Measurements from ENCODE around the gene ADCY2.

The ADCY2 gene

GRCh38 chr5:7622498-7622897 is 226.6 kb downstream of the ADCY2 start:
- Histone ChIP-seq H3K36me3 (ENCODE audit: control insufficient read depth, insufficient read depth, low read length) (peaks cover 2% of the 10 kb centered on the region), H3K9me3 (ENCODE audit: control insufficient read depth, low read length) (no peaks in the 10 kb centered on the region), H3K4me1 (ENCODE audit: control insufficient read depth, insufficient read depth, low read length, poor library complexity, severe bottlenecking) (no peaks in the 10 kb centered on the region), H3K4me3 (ENCODE audit: extremely low read depth, insufficient read depth, low read length, poor library complexity, severe bottlenecking) (no peak overlapping the region), H3K27ac (ENCODE audit: low read depth, low read length, severe bottlenecking) (no peak overlapping the region)
- 74 to 87% methylated on average over 2 of the region's 2 CpGs for WGBS, 2 experiments (ENCODE audit: insufficient coverage in 2 of 2)

- no peak overlapping the region for H3K4me3 ChIP-seq (ENCODE audit: extremely low read depth, insufficient read depth, low read length, poor library complexity, severe bottlenecking)
- H3K27ac ChIP-seq (ENCODE audit: low read depth, low read length, severe bottlenecking) = no peak overlapping the region
- no peaks in the 10 kb centered on the region for H3K4me1 ChIP-seq (ENCODE audit: control insufficient read depth, insufficient read depth, low read length, poor library complexity, severe bottlenecking)
- H3K9me3 ChIP-seq (ENCODE audit: control insufficient read depth, low read length) = no peaks in the 10 kb centered on the region
- peaks cover 2% of the 10 kb centered on the region for H3K36me3 ChIP-seq (ENCODE audit: control insufficient read depth, insufficient read depth, low read length)
- WGBS, 2 experiments (ENCODE audit: insufficient coverage in 2 of 2) = 87 to 90% methylated on average over 2 of the region's 2 CpGs
Measured at GRCh38 chr5:7625740-7626139, 229.8 kb downstream of the ADCY2 start.

- Histone ChIP-seq H3K4me1 (ENCODE audit: control insufficient read depth, insufficient read depth, low read length, poor library complexity, severe bottlenecking) (no peaks in the 10 kb centered on the region), H3K36me3 (ENCODE audit: control insufficient read depth, insufficient read depth, low read length) (peaks cover 2% of the 10 kb centered on the region), H3K9me3 (ENCODE audit: control insufficient read depth, low read length) (no peaks in the 10 kb centered on the region), H3K27ac (ENCODE audit: low read depth, low read length, severe bottlenecking) (no peak overlapping the region), H3K4me3 (ENCODE audit: extremely low read depth, insufficient read depth, low read length, poor library complexity, severe bottlenecking) (no peak overlapping the region)
Measured at GRCh38 chr5:7628248-7628647, 232.3 kb downstream of the ADCY2 start.

- no peaks in the 10 kb centered on the region for H3K4me1 ChIP-seq (ENCODE audit: control insufficient read depth, insufficient read depth, low read length, poor library complexity, severe bottlenecking)
- no peaks in the 10 kb centered on the region for H3K9me3 ChIP-seq (ENCODE audit: control insufficient read depth, low read length)
- H3K36me3 ChIP-seq (ENCODE audit: control insufficient read depth, insufficient read depth, low read length) = peaks cover 2% of the 10 kb centered on the region
- H3K4me3 ChIP-seq (ENCODE audit: extremely low read depth, insufficient read depth, low read length, poor library complexity, severe bottlenecking) = no peak overlapping the region
- H3K27ac ChIP-seq (ENCODE audit: low read depth, low read length, severe bottlenecking) = no peak overlapping the region
- 83% methylated on average over 4 of the region's 5 CpGs; no CpG with 5 or more reads in 1 of the 2 experiments for WGBS, 2 experiments (ENCODE audit: insufficient coverage in 2 of 2)
Measured at GRCh38 chr5:7628820-7629219, 232.9 kb downstream of the ADCY2 start.

- Histone ChIP-seq H3K4me1 (ENCODE audit: control insufficient read depth, insufficient read depth, low read length, poor library complexity, severe bottlenecking) (no peaks in the 10 kb centered on the region), H3K27ac (ENCODE audit: low read depth, low read length, severe bottlenecking) (no peak overlapping the region), H3K36me3 (ENCODE audit: control insufficient read depth, insufficient read depth, low read length) (peaks cover 2% of the 10 kb centered on the region), H3K9me3 (ENCODE audit: control insufficient read depth, low read length) (no peaks in the 10 kb centered on the region), H3K4me3 (ENCODE audit: extremely low read depth, insufficient read depth, low read length, poor library complexity, severe bottlenecking) (no peak overlapping the region)
- WGBS, 2 experiments (ENCODE audit: insufficient coverage in 2 of 2) = 98 to 100% methylated on average over 4 of the region's 5 CpGs
Measured at GRCh38 chr5:7629561-7629960, 233.6 kb downstream of the ADCY2 start.

- no peaks in the 10 kb centered on the region for H3K9me3 ChIP-seq (ENCODE audit: control insufficient read depth, low read length)
- H3K36me3 ChIP-seq (ENCODE audit: control insufficient read depth, insufficient read depth, low read length) = no peaks in the 10 kb centered on the region
- peaks cover 3% of the 10 kb centered on the region for H3K4me1 ChIP-seq (ENCODE audit: control insufficient read depth, insufficient read depth, low read length, poor library complexity, severe bottlenecking)
- no peak overlapping the region for H3K4me3 ChIP-seq (ENCODE audit: extremely low read depth, insufficient read depth, low read length, poor library complexity, severe bottlenecking)
- no peak overlapping the region for H3K27ac ChIP-seq (ENCODE audit: low read depth, low read length, severe bottlenecking)
- 90 to 91% methylated on average over 3 of the region's 3 CpGs for WGBS, 2 experiments (ENCODE audit: insufficient coverage in 2 of 2)
Measured at GRCh38 chr5:7634837-7635236, 238.9 kb downstream of the ADCY2 start.

GRCh38 chr5:7638456-7638855 is 242.5 kb downstream of the ADCY2 start:
- H3K9me3 ChIP-seq (ENCODE audit: control insufficient read depth, low read length) = no peaks in the 10 kb centered on the region
- no peak overlapping the region for H3K4me3 ChIP-seq (ENCODE audit: extremely low read depth, insufficient read depth, low read length, poor library complexity, severe bottlenecking)
- 91 to 94% methylated on average over 2 to 4 of the region's 4 CpGs for WGBS, 2 experiments (ENCODE audit: insufficient coverage in 2 of 2)
- peaks cover 3% of the 10 kb centered on the region for H3K4me1 ChIP-seq (ENCODE audit: control insufficient read depth, insufficient read depth, low read length, poor library complexity, severe bottlenecking)
- H3K27ac ChIP-seq (ENCODE audit: low read depth, low read length, severe bottlenecking) = peak overlapping the region; percentile 55
- H3K36me3 ChIP-seq (ENCODE audit: control insufficient read depth, insufficient read depth, low read length) = no peaks in the 10 kb centered on the region

GRCh38 chr5:7642029-7642428 is 246.1 kb downstream of the ADCY2 start:
- Histone ChIP-seq H3K27ac (ENCODE audit: low read depth, low read length, severe bottlenecking) (no peak overlapping the region), H3K4me1 (ENCODE audit: control insufficient read depth, insufficient read depth, low read length, poor library complexity, severe bottlenecking) (peaks cover 3% of the 10 kb centered on the region), H3K36me3 (ENCODE audit: control insufficient read depth, insufficient read depth, low read length) (no peaks in the 10 kb centered on the region), H3K9me3 (ENCODE audit: control insufficient read depth, low read length) (no peaks in the 10 kb centered on the region), H3K4me3 (ENCODE audit: extremely low read depth, insufficient read depth, low read length, poor library complexity, severe bottlenecking) (no peak overlapping the region)

- H3K36me3 ChIP-seq (ENCODE audit: control insufficient read depth, insufficient read depth, low read length) = no peaks in the 10 kb centered on the region
- 83% methylated on average over 1 of the region's 3 CpGs; no CpG with 5 or more reads in 1 of the 2 experiments for WGBS, 2 experiments (ENCODE audit: insufficient coverage in 2 of 2)
Measured at GRCh38 chr5:7644723-7645122, 248.8 kb downstream of the ADCY2 start.

GRCh38 chr5:7650755-7651154 is 254.8 kb downstream of the ADCY2 start:
- WGBS, 2 experiments (ENCODE audit: insufficient coverage in 2 of 2) = 85 to 98% methylated on average over 4 to 5 of the region's 6 CpGs
- Histone ChIP-seq H3K9me3 (ENCODE audit: control insufficient read depth, low read length) (no peaks in the 10 kb centered on the region), H3K27ac (ENCODE audit: low read depth, low read length, severe bottlenecking) (no peak overlapping the region), H3K4me3 (ENCODE audit: extremely low read depth, insufficient read depth, low read length, poor library complexity, severe bottlenecking) (no peak overlapping the region), H3K4me1 (ENCODE audit: control insufficient read depth, insufficient read depth, low read length, poor library complexity, severe bottlenecking) (no peaks in the 10 kb centered on the region), H3K36me3 (ENCODE audit: control insufficient read depth, insufficient read depth, low read length) (no peaks in the 10 kb centered on the region)

More at GRCh38 chr5:7644723-7645122, 248.8 kb downstream of the ADCY2 start:
- Histone ChIP-seq H3K4me1 (ENCODE audit: control insufficient read depth, insufficient read depth, low read length, poor library complexity, severe bottlenecking) (no peaks in the 10 kb centered on the region), H3K9me3 (ENCODE audit: control insufficient read depth, low read length) (no peaks in the 10 kb centered on the region), H3K27ac (ENCODE audit: low read depth, low read length, severe bottlenecking) (no peak overlapping the region), H3K4me3 (ENCODE audit: extremely low read depth, insufficient read depth, low read length, poor library complexity, severe bottlenecking) (no peak overlapping the region)

- no peaks in the 10 kb centered on the region for H3K4me1 ChIP-seq (ENCODE audit: control insufficient read depth, insufficient read depth, low read length, poor library complexity, severe bottlenecking)
- no peak overlapping the region for H3K4me3 ChIP-seq (ENCODE audit: extremely low read depth, insufficient read depth, low read length, poor library complexity, severe bottlenecking)
- no peak overlapping the region for H3K27ac ChIP-seq (ENCODE audit: low read depth, low read length, severe bottlenecking)
- no CpG with 5 or more reads among the region's 6 CpGs for WGBS, 2 experiments (ENCODE audit: insufficient coverage in 2 of 2)
- no peaks in the 10 kb centered on the region for H3K36me3 ChIP-seq (ENCODE audit: control insufficient read depth, insufficient read depth, low read length)
- H3K9me3 ChIP-seq (ENCODE audit: control insufficient read depth, low read length) = no peaks in the 10 kb centered on the region
Measured at GRCh38 chr5:7653046-7653445, 257.1 kb downstream of the ADCY2 start.

GRCh38 chr5:7657153-7657552 is 261.2 kb downstream of the ADCY2 start:
- no peaks in the 10 kb centered on the region for H3K36me3 ChIP-seq (ENCODE audit: control insufficient read depth, insufficient read depth, low read length)
- H3K27ac ChIP-seq (ENCODE audit: low read depth, low read length, severe bottlenecking) = no peak overlapping the region
- 92 to 94% methylated on average over 2 of the region's 3 CpGs for WGBS, 2 experiments (ENCODE audit: insufficient coverage in 2 of 2)
- H3K9me3 ChIP-seq (ENCODE audit: control insufficient read depth, low read length) = no peaks in the 10 kb centered on the region
- no peaks in the 10 kb centered on the region for H3K4me1 ChIP-seq (ENCODE audit: control insufficient read depth, insufficient read depth, low read length, poor library complexity, severe bottlenecking)
- H3K4me3 ChIP-seq (ENCODE audit: extremely low read depth, insufficient read depth, low read length, poor library complexity, severe bottlenecking) = no peak overlapping the region

Data from mesodermal cell (in vitro differentiated cells).